HG03066 (cell line): ENCODE results near the gene IL23R.
"Not testable (repeated sequence)": the region's sequence is repeated elsewhere in the genome, so short reads cannot be mapped to it uniquely, and the experiment has no call there.

Source experiments
- ATAC-seq: cut with Tn5 transposase; IDR thresholded peaks from one replicate; pipeline ENCODE4 v1.9.1; 2021; ENCODE audit warnings: low read depth; ENCODE audit not compliant: unreplicated experiment

Gene IL23R

GRCh38 chr1:67191668-67192520 is 25.6 kb downstream of the IL23R start:
- no peak for ATAC-seq

- no peak for ATAC-seq
These were observed 26.6 kb downstream of the IL23R start for GRCh38 chr1:67192902-67193301.

- no peak for ATAC-seq
These were observed 27.4 kb downstream of the IL23R start for GRCh38 chr1:67193704-67194103.

- peak; percentile 72 for ATAC-seq
These were observed 28.1 kb downstream of the IL23R start for GRCh38 chr1:67194209-67194863.

DNA sequence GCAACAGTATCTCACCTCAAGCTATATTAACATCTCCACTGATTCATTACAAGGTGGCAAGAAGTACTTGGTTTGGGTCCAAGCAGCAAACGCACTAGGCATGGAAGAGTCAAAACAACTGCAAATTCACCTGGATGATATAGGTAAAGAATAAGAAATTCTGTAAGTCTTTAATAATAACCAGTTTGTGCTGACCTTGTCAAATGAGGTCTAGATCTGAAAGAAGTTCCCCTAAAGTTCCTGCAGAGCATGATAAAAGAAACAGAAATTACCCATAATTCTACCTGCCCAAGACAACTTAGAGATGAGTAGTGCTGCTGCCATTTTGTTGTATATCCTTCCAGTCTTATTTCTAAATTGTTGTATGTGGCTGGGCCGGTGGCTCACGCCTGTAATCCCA is 34.5 kb downstream of the IL23R start:
- no peak for ATAC-seq

DNA sequence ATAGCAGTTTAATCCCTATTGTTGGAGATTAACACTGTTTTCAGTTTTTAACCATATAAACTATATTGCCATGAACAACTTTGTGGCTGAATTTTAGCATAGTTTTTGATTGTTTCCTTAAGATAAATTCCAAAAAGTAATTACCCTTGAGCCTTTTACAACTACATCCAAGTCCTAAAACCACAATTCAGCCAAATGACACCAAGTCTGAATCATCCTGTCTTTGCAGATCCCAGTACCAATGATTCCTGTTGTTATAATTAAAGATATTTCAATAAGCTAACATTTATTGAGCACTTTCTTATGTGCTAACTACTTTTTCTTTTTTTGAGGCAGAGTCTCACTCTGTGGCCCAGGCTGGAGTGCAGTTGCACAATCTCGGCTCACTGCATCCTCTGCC is 35.6 kb downstream of the IL23R start:
- ATAC-seq = no peak

GRCh38 chr1:67204298-67204980 is 38.2 kb downstream of the IL23R start:
- no peak for ATAC-seq

- not testable (repeated sequence) for ATAC-seq
These were observed 41.1 kb downstream of the IL23R start for GRCh38 chr1:67207398-67207797.

GRCh38 chr1:67208217-67208616 is 42.0 kb downstream of the IL23R start:
- ATAC-seq = no peak

- ATAC-seq = no peak
These were observed 43.3 kb downstream of the IL23R start for GRCh38 chr1:67209521-67209920.

DNA sequence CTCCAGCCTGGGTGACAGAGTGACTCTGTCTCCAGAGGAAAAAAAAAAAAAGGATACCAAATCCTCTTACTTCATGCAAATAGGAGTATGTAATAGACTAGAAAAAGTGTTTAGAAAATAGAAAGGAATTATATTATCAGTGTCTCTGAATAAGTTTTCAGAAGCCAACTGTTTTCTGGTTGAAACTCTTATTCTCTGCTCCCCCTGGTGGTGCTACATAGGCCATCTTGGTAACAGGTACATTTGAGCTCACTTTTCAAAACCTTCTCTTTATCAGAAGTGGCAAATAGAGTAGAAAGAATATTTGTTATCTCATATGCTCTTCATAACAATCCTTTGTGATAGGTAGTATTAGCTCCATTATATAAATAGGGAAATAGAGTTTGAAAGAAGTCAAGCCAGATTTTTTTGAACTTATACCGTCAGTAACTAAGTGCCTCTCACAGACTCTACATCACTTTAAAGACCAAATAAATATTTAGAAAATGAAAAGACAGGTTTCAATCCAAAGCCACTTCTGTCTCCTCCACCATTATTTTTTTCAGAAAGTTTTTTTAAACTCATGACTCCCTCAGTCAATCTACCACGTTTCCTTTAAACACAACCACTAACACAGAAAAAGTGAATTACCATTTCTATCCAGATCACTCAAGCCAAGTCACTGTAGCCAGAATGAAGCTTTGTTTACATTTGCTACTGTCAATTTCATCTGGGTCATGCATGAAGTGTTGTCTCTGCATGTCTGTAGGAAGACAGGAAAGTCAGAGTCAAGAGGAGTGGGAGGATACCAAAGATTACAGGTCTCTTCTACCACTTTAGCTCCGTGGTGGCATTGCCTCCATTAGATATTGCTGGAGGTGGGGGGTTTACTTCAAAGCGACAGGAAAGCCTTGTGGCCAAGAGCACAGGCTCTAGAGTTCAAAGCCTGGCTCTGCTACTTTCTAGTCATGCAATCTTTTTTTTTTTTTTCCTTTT is 45.6 kb downstream of the IL23R start:
- no peak for ATAC-seq

- no peak for ATAC-seq
These were observed 46.9 kb downstream of the IL23R start for GRCh38 chr1:67213164-67213563.

- no peak for ATAC-seq
These were observed 47.7 kb downstream of the IL23R start for GRCh38 chr1:67213948-67214347.

GRCh38 chr1:67214420-67215174 is 48.3 kb downstream of the IL23R start:
- peak; percentile 69 for ATAC-seq

GRCh38 chr1:67216401-67216800 is 50.1 kb downstream of the IL23R start:
- ATAC-seq = no peak

- no peak for ATAC-seq
These were observed 51.2 kb downstream of the IL23R start for GRCh38 chr1:67217417-67217816.

DNA sequence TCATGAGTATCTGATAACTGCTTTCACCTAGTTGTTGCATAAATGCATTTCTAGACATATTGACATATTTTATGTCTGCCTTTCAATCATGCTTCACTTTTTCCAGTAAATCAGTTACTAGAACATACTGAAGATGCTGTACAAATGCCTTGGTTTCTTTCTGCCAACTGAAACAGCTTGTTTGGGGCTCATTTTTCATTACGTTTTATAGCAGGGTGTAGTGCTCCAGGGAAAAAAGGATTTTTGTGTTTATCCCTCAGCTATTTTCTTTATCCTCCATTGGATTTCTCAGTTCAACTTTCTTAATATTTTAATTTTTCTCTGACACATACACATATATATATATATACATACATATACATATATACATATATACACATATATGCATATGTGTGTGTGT is 51.7 kb downstream of the IL23R start:
- ATAC-seq = no peak

- no peak for ATAC-seq
These were observed 58.6 kb downstream of the IL23R start for GRCh38 chr1:67224856-67225255.

GRCh38 chr1:67226688-67227087 is 60.4 kb downstream of the IL23R start:
- ATAC-seq = no peak

DNA sequence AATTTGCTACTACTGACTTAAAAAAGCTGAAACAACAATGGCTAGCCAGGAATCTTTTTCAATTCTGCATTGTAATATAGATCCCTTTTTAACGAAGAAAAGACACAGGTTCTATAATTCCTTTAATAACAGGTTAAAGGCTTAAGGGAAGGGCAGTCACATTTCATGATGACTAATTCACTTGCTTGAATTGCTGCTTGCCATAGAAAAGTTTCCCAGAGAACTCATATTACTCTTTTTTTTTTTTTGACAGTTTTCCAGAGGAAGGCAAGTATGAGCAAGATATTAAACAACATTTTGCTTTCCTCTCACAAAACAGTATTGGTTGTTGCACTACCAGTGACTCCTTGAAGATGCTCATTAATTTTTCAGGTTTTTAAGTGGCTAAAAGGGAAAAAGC is 60.9 kb downstream of the IL23R start:
- no peak for ATAC-seq
